22Rv1 (cell line): Measurements from ENCODE around the gene ISCU.

Experiments used
- CTCF ChIP-seq: fragments of 450-650 bp; IDR thresholded peaks from 2 replicates; pipeline ENCODE4 v1.5.1; 2017; ENCODE audit warnings: mild to moderate bottlenecking
- ZFX ChIP-seq: fragments of 450-650 bp; IDR thresholded peaks from 2 replicates; pipeline ENCODE4 v1.6.1; 2017; ENCODE audit warnings: antibody characterized with exemption, borderline replicate concordance

- TF ChIP-seq CTCF, result no peak
- TF ChIP-seq ZFX, result no peak
Observed at GRCh38 chr12:108572166-108572790, 9.9 kb downstream of the ISCU start.
